GM19452 (cell line): Measurements from ENCODE around the gene DYRK4.
A peak's percentile ranks its signal among the peaks of the same experiment; 100 is the strongest.

Experiments used
- ATAC-seq: cut with Tn5 transposase; IDR thresholded peaks from one replicate; pipeline ENCODE4 v1.9.1; 2021; ENCODE audit not compliant: unreplicated experiment

The DYRK4 gene

GRCh38 chr12:4558171-4558570, 3.8 kb upstream of the DYRK4 start:
- ATAC-seq = no peak

- ATAC-seq = no peak
Observed at GRCh38 chr12:4563336-4563735, 1.3 kb downstream of the DYRK4 start.

- ATAC-seq = no peak
Observed at GRCh38 chr12:4564818-4565217, 2.8 kb downstream of the DYRK4 start.

- no peak for ATAC-seq
Observed at GRCh38 chr12:4566474-4566873, 4.5 kb downstream of the DYRK4 start.

- ATAC-seq = peak; percentile 55
Observed at GRCh38 chr12:4567073-4567881, 5.3 kb downstream of the DYRK4 start.

GRCh38 chr12:4569261-4569660, 7.3 kb downstream of the DYRK4 start:
- ATAC-seq = no peak

- no peak for ATAC-seq
Observed at GRCh38 chr12:4572680-4573079, 10.7 kb downstream of the DYRK4 start.

GRCh38 chr12:4579305-4580102, 17.5 kb downstream of the DYRK4 start:
- ATAC-seq = no peak

GRCh38 chr12:4580281-4580688, 18.3 kb downstream of the DYRK4 start:
- no peak for ATAC-seq

GRCh38 chr12:4584281-4584680, 22.3 kb downstream of the DYRK4 start:
- no peak for ATAC-seq

GRCh38 chr12:4584896-4585295, 22.9 kb downstream of the DYRK4 start:
- ATAC-seq = no peak

GRCh38 chr12:4586500-4586899, 24.5 kb downstream of the DYRK4 start:
- ATAC-seq = no peak

GRCh38 chr12:4587108-4587507, 25.1 kb downstream of the DYRK4 start:
- ATAC-seq = no peak

GRCh38 chr12:4588916-4589315, 26.9 kb downstream of the DYRK4 start:
- no peak for ATAC-seq

- no peak for ATAC-seq
Observed at GRCh38 chr12:4589941-4590340, 27.9 kb downstream of the DYRK4 start.

GRCh38 chr12:4591180-4591687, 29.2 kb downstream of the DYRK4 start:
- no peak for ATAC-seq

GRCh38 chr12:4595881-4596280, 33.9 kb downstream of the DYRK4 start:
- no peak for ATAC-seq

GRCh38 chr12:4603421-4603820, 41.4 kb downstream of the DYRK4 start:
- ATAC-seq = no peak

- ATAC-seq = no peak
Observed at GRCh38 chr12:4603946-4604345, 41.9 kb downstream of the DYRK4 start.

GRCh38 chr12:4604684-4605193, 42.7 kb downstream of the DYRK4 start:
- ATAC-seq = peak; percentile 95

GRCh38 chr12:4607056-4607455, 45.0 kb downstream of the DYRK4 start:
- no peak for ATAC-seq

- ATAC-seq = no peak
Observed at GRCh38 chr12:4609071-4609470, 47.1 kb downstream of the DYRK4 start.
